H1 (cell line): ENCODE results near the gene IL1RAPL1. TPM values are rescaled to one million over a fixed set of nuclear protein-coding genes. Genes with fewer than 3 reads are reported as not detected.

Experiments used
- CTCF ChIA-PET: fragments of 300-600 bp; sonication (Branson Sonifier 250); formaldehyde crosslinking; loops from one replicate; lab custom pipeline; 2021; ENCODE audit not compliant: partially characterized antibody; lab: Charles Lee
- POLR2A ChIA-PET: fragments of 300-600 bp; sonication (Branson Sonifier 250); formaldehyde crosslinking; loops from one replicate; lab custom pipeline; 2021; ENCODE audit warnings: inconsistent platforms; ENCODE audit not compliant: partially characterized antibody; lab: Charles Lee
- DNase-seq, 2 experiments: peaks; one replicate each; pipeline versions ENCODE4 v3.0.0 to v3.0.0-alpha.2; 2010 to 2022; ENCODE audit warnings: low spot score in 2 of 2, low read depth in 1 of 2, mixed read lengths in 1 of 2
- FAIRE-seq: peaks from 2 replicates; lab custom pipeline; 2011; peaks lifted over from hg19 to GRCh38; lab: Jason Lieb, UNC
- H2AFZ ChIP-seq: 2 replicates; pipeline ENCODE4 v1.8.1; 2012; ENCODE audit warnings: low read length, inconsistent platforms
- H2AK5ac ChIP-seq: 2 replicates; pipeline ENCODE4 v1.6.1; 2013; ENCODE audit warnings: low read depth, low read length
- H2BK120ac ChIP-seq: replicated peaks from 2 replicates; pipeline ENCODE3; 2013; ENCODE audit warnings: low read depth, low read length, inconsistent platforms
- H2BK12ac ChIP-seq: 2 replicates; pipeline ENCODE4 v1.6.1; 2013; ENCODE audit warnings: low read depth, low read length
- H2BK15ac ChIP-seq: 2 replicates; pipeline ENCODE4 v1.6.1; 2013; ENCODE audit warnings: low read length
- H2BK20ac ChIP-seq: 2 replicates; pipeline ENCODE4 v1.6.1; 2013; ENCODE audit warnings: low read length
- H2BK5ac ChIP-seq: 2 replicates; pipeline ENCODE4 v1.6.1; 2013; ENCODE audit warnings: low read depth, low read length
- H3K14ac ChIP-seq: 2 replicates; pipeline ENCODE4 v1.6.1; 2013; ENCODE audit warnings: inconsistent platforms; ENCODE audit not compliant: insufficient read length
- H3K18ac ChIP-seq: 2 replicates; pipeline ENCODE4 v1.6.1; 2013; ENCODE audit warnings: low read length; ENCODE audit errors: extremely low read depth
- H3K23ac ChIP-seq: 2 replicates; pipeline ENCODE4 v1.6.1; 2013; ENCODE audit warnings: inconsistent platforms; ENCODE audit not compliant: insufficient read length
- H3K23me2 ChIP-seq: 2 replicates; pipeline ENCODE4 v1.6.1; 2013; ENCODE audit warnings: low read depth, low read length
- H3K27ac ChIP-seq: 2 replicates; pipeline ENCODE4 v1.6.1; 2011; ENCODE audit warnings: low read depth, low read length, inconsistent platforms
- H3K27me3 ChIP-seq, 4 experiments: replicated peaks in 1 of 4; 1 replicate in 1 of 4; 2 replicates in 3 of 4; pipeline versions ENCODE4 v1.6.1 to v1.8.1; 2011 to 2013; ENCODE audit warnings: low read length in 3 of 4, mild to moderate bottlenecking in 3 of 4, inconsistent platforms in 2 of 4, mixed read lengths in 2 of 4, moderate library complexity in 1 of 4; ENCODE audit not compliant: control insufficient read depth in 3 of 4, insufficient read depth in 3 of 4; ENCODE audit errors: extremely low read depth in 1 of 4
- H3K36me3 ChIP-seq, 4 experiments: 2 replicates each; pipeline versions ENCODE4 v1.6.1 to v1.8.1; 2011 to 2013; ENCODE audit warnings: mild to moderate bottlenecking in 4 of 4, low read length in 3 of 4, moderate library complexity in 2 of 4, control low read depth in 1 of 4, inconsistent platforms in 1 of 4; ENCODE audit not compliant: insufficient read depth in 4 of 4, control insufficient read depth in 2 of 4
- H3K4ac ChIP-seq: replicated peaks from 2 replicates; pipeline ENCODE3; 2013; ENCODE audit warnings: low read length, low read depth, mixed read lengths, inconsistent platforms; ENCODE audit not compliant: insufficient read length
- H3K4me1 ChIP-seq, 4 experiments: replicated peaks in 1 of 4; 1 replicate in 1 of 4; 2 replicates in 3 of 4; pipeline versions ENCODE4 v1.6.1 to v1.8.1; 2011 to 2013; ENCODE audit warnings: low read length in 3 of 4, inconsistent platforms in 2 of 4, mixed read lengths in 1 of 4; ENCODE audit not compliant: insufficient read depth in 4 of 4, control insufficient read depth in 3 of 4
- H3K4me2 ChIP-seq, 2 experiments: 2 replicates each; pipeline versions ENCODE4 v1.6.1 to v1.8.1; 2011 to 2013; ENCODE audit warnings: low read depth in 2 of 2, low read length in 2 of 2, control low read depth in 1 of 2, inconsistent platforms in 1 of 2, mild to moderate bottlenecking in 1 of 2; ENCODE audit not compliant: insufficient read depth in 1 of 2
- H3K4me3 ChIP-seq, 4 experiments: fragments of 200-600, 300-600 bp in 1 of 4; sonication (generic), shearing (Covaris generic), sonication (Bioruptor Twin) in 1 of 4; 2 replicates each; pipeline versions ENCODE4 v1.5.1 to v1.8.1; 2011 to 2016; ENCODE audit warnings: low read length in 4 of 4, low read depth in 3 of 4, control low read depth in 2 of 4, inconsistent platforms in 2 of 4, mild to moderate bottlenecking in 2 of 4, mixed read lengths in 1 of 4, moderate library complexity in 1 of 4; ENCODE audit not compliant: insufficient read depth in 2 of 4; ENCODE audit errors: extremely low read depth in 1 of 4
- H3K56ac ChIP-seq: replicated peaks from 2 replicates; pipeline ENCODE3; 2013; ENCODE audit warnings: low read depth, mild to moderate bottlenecking, mixed read lengths, low read length, inconsistent platforms; ENCODE audit not compliant: insufficient read length
- H3K79me1 ChIP-seq: 2 replicates; pipeline ENCODE4 v1.6.1; 2013; ENCODE audit warnings: low read depth, low read length, control low read depth
- H3K79me2 ChIP-seq, 2 experiments: 2 replicates each; pipeline versions ENCODE4 v1.6.1 to v1.8.1; 2012 to 2013; ENCODE audit warnings: low read length in 2 of 2, mild to moderate bottlenecking in 2 of 2, inconsistent platforms in 1 of 2; ENCODE audit not compliant: insufficient read depth in 2 of 2, control insufficient read depth in 1 of 2
- H3K9ac ChIP-seq, 4 experiments: replicated peaks in 1 of 4; 1 replicate in 1 of 4; 2 replicates in 3 of 4; pipeline versions ENCODE4 v1.6.1 to v1.8.1; 2011 to 2013; ENCODE audit warnings: low read depth in 3 of 4, low read length in 3 of 4, control low read depth in 2 of 4, mild to moderate bottlenecking in 2 of 4, moderate library complexity in 2 of 4, inconsistent platforms in 1 of 4; ENCODE audit errors: extremely low read depth in 1 of 4
- H3K9me3 ChIP-seq, 2 experiments: 2 replicates each; pipeline versions ENCODE4 v1.6.1 to v1.8.1; 2012 to 2013; ENCODE audit warnings: mild to moderate bottlenecking in 2 of 2, moderate library complexity in 2 of 2, control low read depth in 1 of 2, inconsistent platforms in 1 of 2, low read depth in 1 of 2, low read length in 1 of 2, mixed read lengths in 1 of 2; ENCODE audit not compliant: insufficient read depth in 2 of 2
- H4K20me1 ChIP-seq, 2 experiments: replicated peaks in 1 of 2; 2 replicates each; pipeline versions ENCODE3 to v1.8.1; 2011 to 2013; ENCODE audit warnings: inconsistent platforms in 2 of 2, low read length in 2 of 2, mild to moderate bottlenecking in 1 of 2; ENCODE audit not compliant: insufficient read depth in 2 of 2, control insufficient read depth in 1 of 2
- H4K5ac ChIP-seq: 2 replicates; pipeline ENCODE4 v1.6.1; 2013; ENCODE audit warnings: low read length, low read depth, mixed read lengths, inconsistent platforms; ENCODE audit not compliant: insufficient read length
- H4K8ac ChIP-seq: 2 replicates; pipeline ENCODE4 v1.8.0; 2013; ENCODE audit warnings: mild to moderate bottlenecking, moderate library complexity, low read length, inconsistent platforms; ENCODE audit not compliant: insufficient read depth; ENCODE audit errors: extremely low read depth
- H4K91ac ChIP-seq: replicated peaks from 2 replicates; pipeline ENCODE3; 2013; ENCODE audit warnings: low read length, mixed read lengths, inconsistent platforms; ENCODE audit not compliant: insufficient read length
- FOSL1 ChIP-seq: IDR thresholded peaks from 2 replicates; pipeline ENCODE4 v1.6.1; 2011; ENCODE audit warnings: mild to moderate bottlenecking, low read depth, low read length, moderate library complexity; ENCODE audit not compliant: insufficient read depth
- KDM1A ChIP-seq: fragments of 200-600, 300-600 bp; sonication (generic); IDR thresholded peaks from 2 replicates; pipeline ENCODE4 v1.7.1; 2016; ENCODE audit warnings: mild to moderate bottlenecking, low read length, borderline replicate concordance
- NRF1 ChIP-seq: IDR thresholded peaks from 2 replicates; pipeline ENCODE4 v1.6.1; 2011; ENCODE audit warnings: mild to moderate bottlenecking, low read depth, low read length, improper control_type of control experiment
- RBBP5 ChIP-seq: IDR thresholded peaks from 2 replicates; pipeline ENCODE4 v1.7.1; 2012; ENCODE audit warnings: low read depth, mild to moderate bottlenecking, inconsistent platforms, low read length, moderate library complexity, borderline replicate concordance
- SIN3A ChIP-seq, 2 experiments: IDR thresholded peaks in 1 of 2; conservative IDR thresholded peaks in 1 of 2; 2 replicates each; pipeline ENCODE4 v1.6.1; 2011 to 2012; ENCODE audit warnings: low read length in 2 of 2, improper control_type of control experiment in 1 of 2, low read depth in 1 of 2, mild to moderate bottlenecking in 1 of 2
- WGBS, 2 experiments: shearing (Covaris generic) in 1 of 2; methylation state at CpG; one replicate each; pipeline versions ENCODE4 v1.1.6 to v1.1.7; 2013 to 2015; ENCODE audit warnings: low lambda C conversion rate in 2 of 2, mixed read lengths in 2 of 2, inconsistent platforms in 1 of 2, low coverage in 1 of 2, missing lambda C conversion rate in 1 of 2; ENCODE audit not compliant: insufficient replicate concordance in 2 of 2, insufficient coverage in 1 of 2, insufficient read length in 1 of 2; ENCODE audit errors: extremely low coverage in 1 of 2, missing lambda C conversion rate in 1 of 2; 5-methylcytosine and 5-hydroxymethylcytosine counted together
- long read RNA-seq, 2 experiments: library from RNA in 1 of 2; library from capped mRNA in 1 of 2; stranded (forward); transcript quantifications; one replicate each; pipeline ENCODE4 v2.0.0, GENCODE V29; 2021; ENCODE audit warnings: inconsistent platforms in 1 of 2
- polyA minus RNA-seq, 3 experiments: library from RNA; depleted of rRNA, polyadenylated mRNA; stranded (reverse); fragments of >200 nt; gene quantifications; 1 replicate in 2 of 3; 2 replicates in 1 of 3; pipeline ENCODE4 v1.2.3, GENCODE V29; 2011
- polyA plus RNA-seq, 7 experiments: library from polyadenylated mRNA; depleted of rRNA in 3 of 7; stranded (reverse) in 5 of 7; unstranded in 2 of 7; fragments of >200 nt in 5 of 7; fragments of 200-250 nt in 2 of 7; gene quantifications; 1 replicate in 5 of 7; 2 replicates in 1 of 7; 4 replicates in 1 of 7; pipeline versions ENCODE4 v1.2.1 to v1.2.3, GENCODE V29; 2011 to 2013; ENCODE audit warnings: missing spikeins in 2 of 7, mixed read lengths in 2 of 7
- total RNA-seq: library from RNA; stranded (reverse); fragmentation: NEBNext Ultra II Directional; extraction: Animal tissue kit (Norgen Biotek cat#: 25700); gene quantifications from 2 replicates; pipeline ENCODE4 v1.2.1, GENCODE V29; 2021

Gene IL1RAPL1
- total RNA-seq: 0.29 and 0.35 TPM in 2 replicates
- polyA plus RNA-seq (2011; rRNA removed): 0.11 and 0.13 TPM in 2 replicates
- polyA plus RNA-seq (2011; cell fraction: cytosol; rRNA removed): 0.06 TPM
- polyA plus RNA-seq (2011; cell fraction: nucleus; rRNA removed): not detected
- 0.04 to 0.27 TPM (median 0.13 TPM) in 4 replicates for polyA plus RNA-seq (2012, experiment 1 of 2)
- polyA plus RNA-seq (2012, experiment 2 of 2): not detected
- 0.08 TPM for polyA plus RNA-seq (2013, experiment 1 of 2)
- 0.07 TPM for polyA plus RNA-seq (2013, experiment 2 of 2)
- 0.41 and 0.88 TPM in 2 replicates for polyA minus RNA-seq (2011; rRNA and poly(A)+ RNA removed)
- polyA minus RNA-seq (2011; cell fraction: cytosol; rRNA and poly(A)+ RNA removed): not detected
- 1.5 TPM for polyA minus RNA-seq (2011; cell fraction: nucleus; rRNA and poly(A)+ RNA removed)
- long read RNA-seq, experiment 1: 0 reads
- long read RNA-seq, experiment 2: 0 reads

DNA sequence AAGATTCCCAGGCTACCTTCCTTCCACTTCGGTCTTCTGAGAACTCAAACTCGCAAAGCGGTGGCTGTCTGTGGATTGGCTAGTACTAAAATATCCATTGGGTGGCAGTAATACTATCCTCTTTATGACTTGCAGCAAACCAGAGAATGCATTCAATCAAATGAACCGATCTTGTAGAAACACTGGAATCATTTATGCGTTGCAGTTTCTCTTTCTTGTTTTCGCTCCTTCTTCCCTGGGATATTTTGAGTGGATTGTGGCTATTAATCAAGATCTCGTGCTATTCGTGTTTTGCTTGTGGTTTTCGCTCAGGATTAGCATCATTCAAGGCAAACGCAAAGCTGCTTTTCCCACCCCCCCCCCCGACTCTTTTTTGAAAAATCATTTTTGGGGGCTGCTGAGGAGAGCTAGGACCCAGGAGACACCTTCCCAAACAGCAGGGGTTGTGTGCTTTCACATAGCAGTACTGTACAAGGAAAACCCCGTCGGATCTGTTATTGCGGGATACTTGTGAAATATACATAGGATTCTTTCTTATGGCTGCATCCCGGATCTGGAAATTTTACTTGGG is at the start of gene IL1RAPL1:
Gene IL1RAPL1, plus strand, starts transcription at position 466 of the 571 bp plus-strand sequence.
- DNase-seq: no peak
- FAIRE-seq: peak; percentile 79
- H3K27me3 ChIP-seq: no peaks in the 10 kb centered on the region

More for the DNA sequence above, at the start of gene IL1RAPL1:
- no peaks in the 10 kb centered on the region for H4K20me1 ChIP-seq
- H3K36me3 ChIP-seq: no peaks in the 10 kb centered on the region
- H2BK12ac ChIP-seq: no peak within 1 kb of the TSS
- TF ChIP-seq SIN3A (conservative IDR thresholded peaks at IDR 0.05 in 1 of 2, IDR thresholded peaks at IDR 0.05 in 1 of 2; ENCODE audit: low read depth in 1 of 2, low read length in 2 of 2) (no peak), KDM1A (no peak), FOSL1 (0 out of 2 replicates have a peak, but pooled peaks have one; percentile 61), RBBP5 (no peak), NRF1 (no peak)
- no peaks in the 10 kb centered on the region; the same call in 1 of the 2 replicates for H3K23me2 ChIP-seq
- no peak within 1 kb of the TSS for H2BK20ac ChIP-seq
- no peak within 1 kb of the TSS for H3K14ac ChIP-seq
- H2AFZ ChIP-seq: 0 out of 2 replicates have a peak within 1 kb of the TSS, but pooled peaks have one; percentile 53
- no peak within 1 kb of the TSS for H3K4ac ChIP-seq
- H3K9me3 ChIP-seq: no peaks in the 10 kb centered on the region
- no peak within 1 kb of the TSS for H4K5ac ChIP-seq
- no peak within 1 kb of the TSS for H2AK5ac ChIP-seq
- POLR2A ChIA-PET: no interaction called here
- no peak within 1 kb of the TSS for H3K27ac ChIP-seq
- no peak within 1 kb of the TSS for H3K56ac ChIP-seq
- no peak within 1 kb of the TSS; the same call in 1 of the 2 replicates for H3K18ac ChIP-seq
- peaks cover 0 to 7% (median 2%) of the 10 kb centered on the region in 4 experiments; a peak in 4 of 7 replicates for H3K4me1 ChIP-seq
- no peaks in the 10 kb centered on the region for H3K79me1 ChIP-seq
- no peak within 1 kb of the TSS for H4K8ac ChIP-seq
- H3K79me2 ChIP-seq: no peaks in the 10 kb centered on the region
- peak within 1 kb of the TSS; percentile 69 to 78 for H3K4me2 ChIP-seq
- peak within 1 kb of the TSS; percentile 15 to 64 (median 48); a peak in 6 of 8 replicates for H3K4me3 ChIP-seq
- H4K91ac ChIP-seq: no peak within 1 kb of the TSS
- no peak within 1 kb of the TSS for H3K23ac ChIP-seq
- WGBS, 2 experiments: 8% methylated on average over 8 of the region's 15 CpGs; no CpG with 5 or more reads in 1 of the 2 experiments
- no peak within 1 kb of the TSS for H3K9ac ChIP-seq
- H2BK120ac ChIP-seq: peak within 1 kb of the TSS; percentile 54
- no peak within 1 kb of the TSS for H2BK5ac ChIP-seq
- no peak within 1 kb of the TSS for H2BK15ac ChIP-seq
- CTCF ChIA-PET: interaction anchor here (0.6 kb wide), 1 partner anchor 153 kb away, joined by 4 read pairs; no protein-coding TSS in a partner anchor
